GM23338 (cell line): ENCODE measurements around the gene ABCF3. TPM values are rescaled to one million over a fixed set of nuclear protein-coding genes. Genes with fewer than 3 reads are reported as not detected.

Experiments used
- ATAC-seq: fragments of 200-7000 bp; cut with Tn5 transposase; 3 replicates; pipeline ENCODE4 v1.9.1; 2020
- DNase-seq: peaks from one replicate; pipeline ENCODE4 v3.0.0-alpha.2; 2015; ENCODE audit warnings: low spot score
- H2AFZ ChIP-seq: fragments of 200-600 bp; sonication (generic); 2 replicates; pipeline ENCODE4 v1.8.0; 2016; ENCODE audit warnings: antibody characterized with exemption, mild to moderate bottlenecking, moderate library complexity
- H3F3A ChIP-seq: fragments of 200-600 bp; sonication (generic); replicated peaks from 2 replicates; pipeline ENCODE4 v1.8.0; 2017; ENCODE audit warnings: antibody characterized with exemption, mixed run types, low read depth
- H3K27ac ChIP-seq: fragments of 200-600 bp; sonication (generic); 2 replicates; pipeline ENCODE4 v1.6.1; 2016; ENCODE audit warnings: low read depth
- H3K27me3 ChIP-seq: fragments of 200-600 bp; sonication (generic); 2 replicates; pipeline ENCODE4 v1.8.0; 2016; ENCODE audit warnings: mild to moderate bottlenecking, mixed run types, moderate library complexity; ENCODE audit not compliant: insufficient read depth
- H3K36me3 ChIP-seq: fragments of 200-600 bp; sonication (generic); 2 replicates; pipeline ENCODE4 v1.8.0; 2016; ENCODE audit warnings: mild to moderate bottlenecking; ENCODE audit not compliant: insufficient read depth
- H3K4me1 ChIP-seq: fragments of 200-600 bp; sonication (generic); 2 replicates; pipeline ENCODE4 v1.8.0; 2016; ENCODE audit warnings: mild to moderate bottlenecking, moderate library complexity; ENCODE audit not compliant: insufficient read depth
- H3K4me2 ChIP-seq: fragments of 200-600 bp; sonication (generic); 2 replicates; pipeline ENCODE4 v1.7.1; 2017; ENCODE audit warnings: mixed run types
- H3K4me3 ChIP-seq: fragments of 200-600 bp; sonication (generic); 2 replicates; pipeline ENCODE4 v1.6.1; 2016; ENCODE audit warnings: mixed run types
- H3K79me2 ChIP-seq: fragments of 200-600 bp; sonication (generic); replicated peaks from 2 replicates; pipeline ENCODE4 v1.8.0; 2017; ENCODE audit warnings: mild to moderate bottlenecking; ENCODE audit not compliant: insufficient read depth
- H3K9me2 ChIP-seq: fragments of 200-600 bp; sonication (generic); 2 replicates; pipeline ENCODE4 v1.8.0; 2017; ENCODE audit not compliant: insufficient read depth
- H4K20me1 ChIP-seq: fragments of 200-600 bp; sonication (generic); replicated peaks from 2 replicates; pipeline ENCODE4 v1.8.0; 2017; ENCODE audit warnings: mild to moderate bottlenecking; ENCODE audit not compliant: insufficient read depth
- H3K27ac Mint-ChIP-seq: 2 replicates; pipeline ENCODE4 v1.8.0; 2020; ENCODE audit warnings: inconsistent platforms, mild to moderate bottlenecking, moderate library complexity, mixed read lengths
- H3K27me3 Mint-ChIP-seq: 3 replicates; pipeline ENCODE4 v1.8.0; 2022; ENCODE audit warnings: low read depth, mild to moderate bottlenecking, moderate library complexity, mixed read lengths, inconsistent platforms; ENCODE audit not compliant: insufficient read depth, poor library complexity
- H3K36me3 Mint-ChIP-seq: 3 replicates; pipeline ENCODE4 v1.8.0; 2021; ENCODE audit warnings: low read depth, mild to moderate bottlenecking, inconsistent platforms, moderate library complexity, mixed read lengths
- H3K4me1 Mint-ChIP-seq: 3 replicates; pipeline ENCODE4 v1.8.0; 2020; ENCODE audit warnings: mild to moderate bottlenecking, inconsistent platforms, mixed read lengths
- H3K4me3 Mint-ChIP-seq: 3 replicates; pipeline ENCODE4 v1.8.0; 2021; ENCODE audit warnings: moderate library complexity, mild to moderate bottlenecking, inconsistent platforms, mixed read lengths
- H3K9me3 Mint-ChIP-seq: 3 replicates; pipeline ENCODE4 v1.8.0; 2020; ENCODE audit warnings: moderate library complexity, mild to moderate bottlenecking, inconsistent platforms, mixed read lengths
- CREB1 ChIP-seq: fragments of 250-450 bp; sonication (Bioruptor Pico); IDR thresholded peaks from 2 replicates; pipeline ENCODE4 v1.5.0; 2020; ENCODE audit warnings: low read depth, mild to moderate bottlenecking, moderate library complexity
- EZH2 ChIP-seq: fragments of 200-600 bp; sonication (generic); IDR thresholded peaks from one replicate; pipeline ENCODE4 v1.8.0; 2017; ENCODE audit warnings: antibody characterized with exemption, mild to moderate bottlenecking, low read depth; ENCODE audit not compliant: unreplicated experiment
- EZH2phosphoT487 ChIP-seq: fragments of 200-600 bp; sonication (generic); IDR thresholded peaks from one replicate; pipeline ENCODE4 v1.8.1; 2018; ENCODE audit warnings: antibody characterized with exemption; ENCODE audit not compliant: unreplicated experiment
- JUNB ChIP-seq: IDR thresholded peaks from one replicate; pipeline ENCODE4 v1.6.1; 2016; ENCODE audit warnings: antibody characterized with exemption; ENCODE audit not compliant: unreplicated experiment
- NANOG ChIP-seq: IDR thresholded peaks from 2 replicates; pipeline ENCODE4 v1.6.1; 2016; ENCODE audit warnings: antibody characterized with exemption, borderline replicate concordance
- POLR2AphosphoS5 ChIP-seq: IDR thresholded peaks from 2 replicates; pipeline ENCODE4 v1.6.1; 2016; ENCODE audit warnings: antibody characterized with exemption, low read depth
- STAT1 ChIP-seq: IDR thresholded peaks from one replicate; pipeline ENCODE4 v1.6.1; 2016; ENCODE audit warnings: antibody characterized with exemption; ENCODE audit not compliant: unreplicated experiment
- ZNF114 ChIP-seq: fragments of 250-450 bp; sonication (Bioruptor Pico); IDR thresholded peaks from 2 replicates; pipeline ENCODE4 v1.5.0; 2020; ENCODE audit warnings: mild to moderate bottlenecking, moderate library complexity
- ZNF331 ChIP-seq: fragments of 250-450 bp; sonication (Bioruptor Pico); IDR thresholded peaks from 2 replicates; pipeline ENCODE4 v1.5.0; 2020; ENCODE audit warnings: low read depth, mild to moderate bottlenecking, moderate library complexity
- polyA plus RNA-seq: library from polyadenylated mRNA; unstranded; fragments of >200 nt; fragmentation: Nextera tagmentation; extraction: Ambion mirVana; gene quantifications from 2 replicates; pipeline ENCODE4 v1.2.1, GENCODE V29; 2016
- total RNA-seq: library from RNA; depleted of rRNA; stranded (reverse); fragments of >200 nt; shearing (Covaris generic); gene quantifications from 2 replicates; pipeline ENCODE4 v1.2.3, GENCODE V29; 2014
- TF ChIP-seq, protein P1 (sequence below): IDR thresholded peaks from one replicate; pipeline ENCODE4 v1.6.1; 2018; ENCODE audit warnings: antibody characterized with exemption; ENCODE audit not compliant: unreplicated experiment
- TF ChIP-seq, protein P2 (sequence below): fragments of 250-450 bp; sonication (Bioruptor Pico); IDR thresholded peaks from 2 replicates; pipeline ENCODE4 v1.5.0; 2020; ENCODE audit warnings: mild to moderate bottlenecking, moderate library complexity
- TF ChIP-seq, protein P3 (sequence below), 2 experiments: fragments of 200-600 bp in 1 of 2; sonication (generic) in 1 of 2; conservative IDR thresholded peaks; 2 replicates each; pipeline versions ENCODE4 v1.5.1 to v1.6.1; 2016 to 2017; ENCODE audit warnings: antibody characterized with exemption in 2 of 2, low read depth in 2 of 2, mild to moderate bottlenecking in 2 of 2, moderate library complexity in 1 of 2
- TF ChIP-seq, protein P4 (sequence below): IDR thresholded peaks from 2 replicates; pipeline ENCODE4 v1.6.1; 2016; ENCODE audit warnings: antibody characterized with exemption

ABCF3 gene
- total and polyA plus RNA-seq, 2 experiments from 2014 or later: 33.4 to 48.9 TPM

DNA sequence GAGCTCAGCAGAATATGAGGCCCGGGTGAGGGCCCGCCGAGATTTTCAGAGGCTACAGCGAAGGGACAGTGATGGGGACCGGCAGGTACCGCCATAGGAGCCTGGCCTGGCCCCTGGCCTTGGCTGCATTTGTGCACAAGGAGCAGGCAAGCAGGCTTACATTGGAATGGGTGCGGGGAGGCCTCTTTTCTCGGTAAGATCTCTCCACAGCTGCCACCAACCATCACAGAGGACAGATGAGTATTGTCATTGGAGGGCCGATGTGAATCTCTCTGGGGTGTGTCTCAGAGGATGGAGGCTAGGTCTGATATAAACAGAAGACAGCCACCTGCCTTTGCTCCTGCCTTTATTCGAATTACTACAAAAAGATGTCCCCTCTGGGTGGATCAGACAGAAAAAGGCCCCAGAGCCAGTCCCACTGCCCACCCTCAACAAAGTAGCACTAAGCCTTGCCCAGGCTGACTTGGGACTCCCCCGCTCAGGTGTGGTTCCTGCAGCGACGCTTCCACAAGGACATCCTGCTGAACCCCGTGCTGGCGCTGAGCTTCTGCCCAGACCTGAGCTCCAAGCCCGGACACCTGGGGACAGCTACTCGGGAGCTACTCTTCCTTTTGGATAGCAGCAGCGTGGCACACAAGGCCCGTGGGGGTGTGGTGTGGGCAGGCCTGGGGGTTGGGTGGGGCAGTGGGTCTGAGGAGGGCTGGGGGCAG lies 48.8 kb downstream of the ABCF3 start:
- Histone ChIP-seq H3K9me2 (no peaks in the 10 kb centered on the region), H3K4me3 (no peak overlapping the region), H3K4me2 (no peak overlapping the region), H4K20me1 (0 out of 2 replicates have a peak, but pooled peaks cover 6% of the 10 kb centered on the region), H3K79me2 (no peaks in the 10 kb centered on the region), H3K36me3 (no peaks in the 10 kb centered on the region), H3F3A (no peaks in the 10 kb centered on the region), H3K27ac (no peak overlapping the region), H2AFZ (no peak overlapping the region), H3K4me1 (no peaks in the 10 kb centered on the region), H3K27me3 (peaks cover 46% of the 10 kb centered on the region)
- no peak for TF ChIP-seq STAT1
- no peak for TF ChIP-seq ZNF331 (CRISPR knock-in tag)
- TF ChIP-seq ZNF114: no peak
- no peak for TF ChIP-seq EZH2
- no peak for TF ChIP-seq CREB1 (CRISPR knock-in tag)
- no peak for TF ChIP-seq EZH2phosphoT487
- TF ChIP-seq JUNB: no peak
- TF ChIP-seq POLR2AphosphoS5: no peak
- TF ChIP-seq NANOG: no peak
- TF ChIP-seq, protein P1, sequence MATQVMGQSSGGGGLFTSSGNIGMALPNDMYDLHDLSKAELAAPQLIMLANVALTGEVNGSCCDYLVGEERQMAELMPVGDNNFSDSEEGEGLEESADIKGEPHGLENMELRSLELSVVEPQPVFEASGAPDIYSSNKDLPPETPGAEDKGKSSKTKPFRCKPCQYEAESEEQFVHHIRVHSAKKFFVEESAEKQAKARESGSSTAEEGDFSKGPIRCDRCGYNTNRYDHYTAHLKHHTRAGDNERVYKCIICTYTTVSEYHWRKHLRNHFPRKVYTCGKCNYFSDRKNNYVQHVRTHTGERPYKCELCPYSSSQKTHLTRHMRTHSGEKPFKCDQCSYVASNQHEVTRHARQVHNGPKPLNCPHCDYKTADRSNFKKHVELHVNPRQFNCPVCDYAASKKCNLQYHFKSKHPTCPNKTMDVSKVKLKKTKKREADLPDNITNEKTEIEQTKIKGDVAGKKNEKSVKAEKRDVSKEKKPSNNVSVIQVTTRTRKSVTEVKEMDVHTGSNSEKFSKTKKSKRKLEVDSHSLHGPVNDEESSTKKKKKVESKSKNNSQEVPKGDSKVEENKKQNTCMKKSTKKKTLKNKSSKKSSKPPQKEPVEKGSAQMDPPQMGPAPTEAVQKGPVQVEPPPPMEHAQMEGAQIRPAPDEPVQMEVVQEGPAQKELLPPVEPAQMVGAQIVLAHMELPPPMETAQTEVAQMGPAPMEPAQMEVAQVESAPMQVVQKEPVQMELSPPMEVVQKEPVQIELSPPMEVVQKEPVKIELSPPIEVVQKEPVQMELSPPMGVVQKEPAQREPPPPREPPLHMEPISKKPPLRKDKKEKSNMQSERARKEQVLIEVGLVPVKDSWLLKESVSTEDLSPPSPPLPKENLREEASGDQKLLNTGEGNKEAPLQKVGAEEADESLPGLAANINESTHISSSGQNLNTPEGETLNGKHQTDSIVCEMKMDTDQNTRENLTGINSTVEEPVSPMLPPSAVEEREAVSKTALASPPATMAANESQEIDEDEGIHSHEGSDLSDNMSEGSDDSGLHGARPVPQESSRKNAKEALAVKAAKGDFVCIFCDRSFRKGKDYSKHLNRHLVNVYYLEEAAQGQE: no peak
- TF ChIP-seq, protein P2, sequence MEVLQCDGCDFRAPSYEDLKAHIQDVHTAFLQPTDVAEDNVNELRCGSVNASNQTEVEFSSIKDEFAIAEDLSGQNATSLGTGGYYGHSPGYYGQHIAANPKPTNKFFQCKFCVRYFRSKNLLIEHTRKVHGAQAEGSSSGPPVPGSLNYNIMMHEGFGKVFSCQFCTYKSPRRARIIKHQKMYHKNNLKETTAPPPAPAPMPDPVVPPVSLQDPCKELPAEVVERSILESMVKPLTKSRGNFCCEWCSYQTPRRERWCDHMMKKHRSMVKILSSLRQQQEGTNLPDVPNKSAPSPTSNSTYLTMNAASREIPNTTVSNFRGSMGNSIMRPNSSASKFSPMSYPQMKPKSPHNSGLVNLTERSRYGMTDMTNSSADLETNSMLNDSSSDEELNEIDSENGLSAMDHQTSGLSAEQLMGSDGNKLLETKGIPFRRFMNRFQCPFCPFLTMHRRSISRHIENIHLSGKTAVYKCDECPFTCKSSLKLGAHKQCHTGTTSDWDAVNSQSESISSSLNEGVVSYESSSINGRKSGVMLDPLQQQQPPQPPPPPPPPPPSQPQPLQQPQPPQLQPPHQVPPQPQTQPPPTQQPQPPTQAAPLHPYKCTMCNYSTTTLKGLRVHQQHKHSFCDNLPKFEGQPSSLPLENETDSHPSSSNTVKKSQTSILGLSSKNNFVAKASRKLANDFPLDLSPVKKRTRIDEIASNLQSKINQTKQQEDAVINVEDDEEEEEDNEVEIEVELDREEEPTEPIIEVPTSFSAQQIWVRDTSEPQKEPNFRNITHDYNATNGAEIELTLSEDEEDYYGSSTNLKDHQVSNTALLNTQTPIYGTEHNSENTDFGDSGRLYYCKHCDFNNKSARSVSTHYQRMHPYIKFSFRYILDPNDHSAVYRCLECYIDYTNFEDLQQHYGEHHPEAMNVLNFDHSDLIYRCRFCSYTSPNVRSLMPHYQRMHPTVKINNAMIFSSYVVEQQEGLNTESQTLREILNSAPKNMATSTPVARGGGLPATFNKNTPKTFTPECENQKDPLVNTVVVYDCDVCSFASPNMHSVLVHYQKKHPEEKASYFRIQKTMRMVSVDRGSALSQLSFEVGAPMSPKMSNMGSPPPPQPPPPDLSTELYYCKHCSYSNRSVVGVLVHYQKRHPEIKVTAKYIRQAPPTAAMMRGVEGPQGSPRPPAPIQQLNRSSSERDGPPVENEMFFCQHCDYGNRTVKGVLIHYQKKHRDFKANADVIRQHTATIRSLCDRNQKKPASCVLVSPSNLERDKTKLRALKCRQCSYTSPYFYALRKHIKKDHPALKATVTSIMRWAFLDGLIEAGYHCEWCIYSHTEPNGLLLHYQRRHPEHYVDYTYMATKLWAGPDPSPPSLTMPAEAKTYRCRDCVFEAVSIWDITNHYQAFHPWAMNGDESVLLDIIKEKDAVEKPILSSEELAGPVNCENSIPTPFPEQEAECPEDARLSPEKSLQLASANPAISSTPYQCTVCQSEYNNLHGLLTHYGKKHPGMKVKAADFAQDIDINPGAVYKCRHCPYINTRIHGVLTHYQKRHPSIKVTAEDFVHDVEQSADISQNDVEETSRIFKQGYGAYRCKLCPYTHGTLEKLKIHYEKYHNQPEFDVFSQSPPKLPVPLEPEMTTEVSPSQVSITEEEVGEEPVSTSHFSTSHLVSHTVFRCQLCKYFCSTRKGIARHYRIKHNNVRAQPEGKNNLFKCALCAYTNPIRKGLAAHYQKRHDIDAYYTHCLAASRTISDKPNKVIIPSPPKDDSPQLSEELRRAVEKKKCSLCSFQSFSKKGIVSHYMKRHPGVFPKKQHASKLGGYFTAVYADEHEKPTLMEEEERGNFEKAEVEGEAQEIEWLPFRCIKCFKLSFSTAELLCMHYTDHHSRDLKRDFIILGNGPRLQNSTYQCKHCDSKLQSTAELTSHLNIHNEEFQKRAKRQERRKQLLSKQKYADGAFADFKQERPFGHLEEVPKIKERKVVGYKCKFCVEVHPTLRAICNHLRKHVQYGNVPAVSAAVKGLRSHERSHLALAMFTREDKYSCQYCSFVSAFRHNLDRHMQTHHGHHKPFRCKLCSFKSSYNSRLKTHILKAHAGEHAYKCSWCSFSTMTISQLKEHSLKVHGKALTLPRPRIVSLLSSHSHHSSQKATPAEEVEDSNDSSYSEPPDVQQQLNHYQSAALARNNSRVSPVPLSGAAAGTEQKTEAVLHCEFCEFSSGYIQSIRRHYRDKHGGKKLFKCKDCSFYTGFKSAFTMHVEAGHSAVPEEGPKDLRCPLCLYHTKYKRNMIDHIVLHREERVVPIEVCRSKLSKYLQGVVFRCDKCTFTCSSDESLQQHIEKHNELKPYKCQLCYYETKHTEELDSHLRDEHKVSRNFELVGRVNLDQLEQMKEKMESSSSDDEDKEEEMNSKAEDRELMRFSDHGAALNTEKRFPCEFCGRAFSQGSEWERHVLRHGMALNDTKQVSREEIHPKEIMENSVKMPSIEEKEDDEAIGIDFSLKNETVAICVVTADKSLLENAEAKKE: no peak
- TF ChIP-seq, protein P3, sequence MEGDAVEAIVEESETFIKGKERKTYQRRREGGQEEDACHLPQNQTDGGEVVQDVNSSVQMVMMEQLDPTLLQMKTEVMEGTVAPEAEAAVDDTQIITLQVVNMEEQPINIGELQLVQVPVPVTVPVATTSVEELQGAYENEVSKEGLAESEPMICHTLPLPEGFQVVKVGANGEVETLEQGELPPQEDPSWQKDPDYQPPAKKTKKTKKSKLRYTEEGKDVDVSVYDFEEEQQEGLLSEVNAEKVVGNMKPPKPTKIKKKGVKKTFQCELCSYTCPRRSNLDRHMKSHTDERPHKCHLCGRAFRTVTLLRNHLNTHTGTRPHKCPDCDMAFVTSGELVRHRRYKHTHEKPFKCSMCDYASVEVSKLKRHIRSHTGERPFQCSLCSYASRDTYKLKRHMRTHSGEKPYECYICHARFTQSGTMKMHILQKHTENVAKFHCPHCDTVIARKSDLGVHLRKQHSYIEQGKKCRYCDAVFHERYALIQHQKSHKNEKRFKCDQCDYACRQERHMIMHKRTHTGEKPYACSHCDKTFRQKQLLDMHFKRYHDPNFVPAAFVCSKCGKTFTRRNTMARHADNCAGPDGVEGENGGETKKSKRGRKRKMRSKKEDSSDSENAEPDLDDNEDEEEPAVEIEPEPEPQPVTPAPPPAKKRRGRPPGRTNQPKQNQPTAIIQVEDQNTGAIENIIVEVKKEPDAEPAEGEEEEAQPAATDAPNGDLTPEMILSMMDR (conservative IDR thresholded peaks at IDR 0.05; ENCODE audit: low read depth in 2 of 2): no peak
- TF ChIP-seq, protein P4, sequence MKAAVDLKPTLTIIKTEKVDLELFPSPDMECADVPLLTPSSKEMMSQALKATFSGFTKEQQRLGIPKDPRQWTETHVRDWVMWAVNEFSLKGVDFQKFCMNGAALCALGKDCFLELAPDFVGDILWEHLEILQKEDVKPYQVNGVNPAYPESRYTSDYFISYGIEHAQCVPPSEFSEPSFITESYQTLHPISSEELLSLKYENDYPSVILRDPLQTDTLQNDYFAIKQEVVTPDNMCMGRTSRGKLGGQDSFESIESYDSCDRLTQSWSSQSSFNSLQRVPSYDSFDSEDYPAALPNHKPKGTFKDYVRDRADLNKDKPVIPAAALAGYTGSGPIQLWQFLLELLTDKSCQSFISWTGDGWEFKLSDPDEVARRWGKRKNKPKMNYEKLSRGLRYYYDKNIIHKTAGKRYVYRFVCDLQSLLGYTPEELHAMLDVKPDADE: no peak
- no peak overlapping the region for H3K27ac Mint-ChIP-seq
- H3K36me3 Mint-ChIP-seq: no peaks in the 10 kb centered on the region; the same call in 2 of the 3 replicates
- ATAC-seq (no peak), DNase-seq (no peak)
- peaks cover 11% of the 10 kb centered on the region for H3K4me1 Mint-ChIP-seq
- H3K27me3 Mint-ChIP-seq: peaks cover 40% of the 10 kb centered on the region
- no peak overlapping the region for H3K4me3 Mint-ChIP-seq
- H3K9me3 Mint-ChIP-seq: no peaks in the 10 kb centered on the region; the same call in 2 of the 3 replicates
